ENCODE data around the gene RERG.

Gene RERG

DNA sequence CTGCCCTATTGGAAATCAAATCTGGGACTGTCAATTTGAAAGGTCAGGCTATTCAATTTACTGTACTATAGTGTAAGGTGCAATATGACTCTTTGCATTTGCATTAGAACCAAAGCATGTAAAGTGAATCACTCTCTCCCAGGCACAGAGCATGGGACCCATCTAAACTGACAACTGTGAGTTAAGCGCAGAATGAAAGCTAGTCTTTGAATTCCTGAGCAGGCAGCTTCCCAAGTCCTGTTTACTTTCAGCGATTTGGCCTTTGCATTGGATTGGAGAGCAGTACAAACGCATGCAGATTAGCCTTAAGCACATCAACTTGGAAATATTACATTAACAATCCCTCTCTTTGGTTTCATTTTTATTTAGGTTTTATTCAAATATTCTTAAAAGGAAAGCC is 74.6 kb downstream of the RERG start:
- Histone ChIP-seq H3K27me3 (no peaks in the 10 kb centered on the region), H3K9me3 (no peaks in the 10 kb centered on the region), H3K4me1 (peaks cover 9% of the 10 kb centered on the region), H3K4me3 (ENCODE audit: low read depth, low read length) (no peak overlapping the region), H3K36me3 (0 out of 2 replicates have a peak, but pooled peaks cover 3% of the 10 kb centered on the region)
- TF ChIP-seq, protein P1, sequence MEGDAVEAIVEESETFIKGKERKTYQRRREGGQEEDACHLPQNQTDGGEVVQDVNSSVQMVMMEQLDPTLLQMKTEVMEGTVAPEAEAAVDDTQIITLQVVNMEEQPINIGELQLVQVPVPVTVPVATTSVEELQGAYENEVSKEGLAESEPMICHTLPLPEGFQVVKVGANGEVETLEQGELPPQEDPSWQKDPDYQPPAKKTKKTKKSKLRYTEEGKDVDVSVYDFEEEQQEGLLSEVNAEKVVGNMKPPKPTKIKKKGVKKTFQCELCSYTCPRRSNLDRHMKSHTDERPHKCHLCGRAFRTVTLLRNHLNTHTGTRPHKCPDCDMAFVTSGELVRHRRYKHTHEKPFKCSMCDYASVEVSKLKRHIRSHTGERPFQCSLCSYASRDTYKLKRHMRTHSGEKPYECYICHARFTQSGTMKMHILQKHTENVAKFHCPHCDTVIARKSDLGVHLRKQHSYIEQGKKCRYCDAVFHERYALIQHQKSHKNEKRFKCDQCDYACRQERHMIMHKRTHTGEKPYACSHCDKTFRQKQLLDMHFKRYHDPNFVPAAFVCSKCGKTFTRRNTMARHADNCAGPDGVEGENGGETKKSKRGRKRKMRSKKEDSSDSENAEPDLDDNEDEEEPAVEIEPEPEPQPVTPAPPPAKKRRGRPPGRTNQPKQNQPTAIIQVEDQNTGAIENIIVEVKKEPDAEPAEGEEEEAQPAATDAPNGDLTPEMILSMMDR (IDR thresholded peaks at IDR 0.05; ENCODE audit: low read depth, low read length) = no peak
- DNase-seq = no peak

- 0 out of 2 replicates have a peak, but pooled peaks cover 3% of the 10 kb centered on the region for H3K36me3 ChIP-seq
- no peak overlapping the region for H3K4me3 ChIP-seq (ENCODE audit: low read depth, low read length)
- no peaks in the 10 kb centered on the region for H3K9me3 ChIP-seq
- DNase-seq = no peak
- H3K27me3 ChIP-seq = no peaks in the 10 kb centered on the region
- TF ChIP-seq, protein P1 (IDR thresholded peaks at IDR 0.05; ENCODE audit: low read depth, low read length) = no peak
- peaks cover 6% of the 10 kb centered on the region for H3K4me1 ChIP-seq
Observed at GRCh38 chr12:15143467-15143866, 77.8 kb downstream of the RERG start.

DNA sequence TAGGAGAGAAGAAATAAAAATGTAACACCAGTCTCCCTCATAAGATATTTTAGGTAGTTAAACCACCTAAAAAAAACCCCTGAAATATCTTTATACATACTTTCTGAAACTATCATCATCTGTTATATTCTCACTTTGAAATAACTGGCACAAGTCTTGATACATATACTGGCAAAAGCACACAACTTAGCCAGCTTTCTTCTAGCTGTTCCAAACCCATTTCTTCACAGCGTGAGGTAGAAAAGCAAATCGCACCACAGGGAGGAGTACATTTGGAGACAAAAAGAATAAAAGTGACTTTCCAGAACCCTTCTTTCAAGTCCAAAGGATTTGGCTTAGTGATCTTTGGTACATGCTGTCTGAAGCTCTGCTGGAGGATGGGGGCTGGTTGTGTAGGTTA is 78.5 kb downstream of the RERG start:
- DNase-seq = no peak
- TF ChIP-seq, protein P1 (IDR thresholded peaks at IDR 0.05; ENCODE audit: low read depth, low read length) = no peak
- peaks cover under 1% of the 10 kb centered on the region for H3K4me1 ChIP-seq
- no peak overlapping the region for H3K4me3 ChIP-seq (ENCODE audit: low read depth, low read length)
- no peaks in the 10 kb centered on the region for H3K9me3 ChIP-seq
- H3K36me3 ChIP-seq = 0 out of 2 replicates have a peak, but pooled peaks cover 3% of the 10 kb centered on the region
- H3K27me3 ChIP-seq = no peaks in the 10 kb centered on the region

DNA sequence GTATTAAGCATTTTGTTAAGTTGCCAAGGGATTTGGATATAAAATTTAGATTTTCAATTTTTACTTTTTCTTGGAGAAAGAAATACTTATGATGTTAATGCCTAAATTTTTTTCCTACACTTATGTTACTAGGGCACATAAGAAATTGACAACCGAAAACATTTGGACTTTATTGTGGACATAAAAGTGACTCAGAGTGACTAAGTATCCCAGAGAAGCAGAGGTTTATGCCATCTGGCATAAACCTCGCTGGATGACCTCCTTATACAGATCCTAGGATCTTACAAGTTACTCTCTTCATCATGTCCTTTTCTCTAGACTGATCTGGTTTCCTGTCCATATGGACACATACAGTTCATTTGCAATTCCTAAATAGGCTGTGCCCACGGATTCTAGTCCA is 89.8 kb downstream of the RERG start:
- Histone ChIP-seq H3K4me3 (ENCODE audit: low read depth, low read length) (no peak overlapping the region), H3K36me3 (no peaks in the 10 kb centered on the region), H3K9me3 (no peaks in the 10 kb centered on the region), H3K4me1 (no peaks in the 10 kb centered on the region), H3K27me3 (no peaks in the 10 kb centered on the region)
- DNase-seq = no peak
- TF ChIP-seq, protein P1 (IDR thresholded peaks at IDR 0.05; ENCODE audit: low read depth, low read length) = no peak

GRCh38 chr12:15130541-15130940 is 90.7 kb downstream of the RERG start:
- Histone ChIP-seq H3K4me3 (ENCODE audit: low read depth, low read length) (no peak overlapping the region), H3K9me3 (no peaks in the 10 kb centered on the region), H3K27me3 (no peaks in the 10 kb centered on the region), H3K4me1 (no peaks in the 10 kb centered on the region), H3K36me3 (no peaks in the 10 kb centered on the region)
- TF ChIP-seq, protein P1 (IDR thresholded peaks at IDR 0.05; ENCODE audit: low read depth, low read length) = no peak
- no peak for DNase-seq

DNA sequence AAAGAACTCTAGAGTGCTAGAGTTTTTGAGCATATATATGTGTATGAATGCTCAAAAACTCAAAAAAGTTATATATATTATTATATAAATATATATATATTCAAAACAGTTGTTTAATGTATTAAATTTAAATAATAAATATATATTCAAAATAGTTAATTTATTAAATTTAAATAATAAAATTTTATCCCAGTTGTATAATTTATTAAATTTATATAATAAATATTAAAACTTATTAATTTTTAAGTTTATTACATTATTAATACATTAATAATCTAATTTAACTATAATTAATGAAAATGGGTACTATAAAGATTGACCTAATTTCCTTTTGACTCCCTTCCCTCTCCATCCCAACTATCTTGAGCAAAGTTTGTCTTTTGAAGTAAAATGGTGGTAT is 97.8 kb downstream of the RERG start:
- no peak for DNase-seq

More for the DNA sequence above, 97.8 kb downstream of the RERG start:
- TF ChIP-seq, protein P1 (IDR thresholded peaks at IDR 0.05; ENCODE audit: low read depth, low read length) = no peak
- Histone ChIP-seq H3K9me3 (no peaks in the 10 kb centered on the region), H3K27me3 (no peaks in the 10 kb centered on the region; the same call in 1 of the 2 replicates), H3K4me3 (ENCODE audit: low read depth, low read length) (no peak overlapping the region), H3K4me1 (no peaks in the 10 kb centered on the region; the same call in 1 of the 2 replicates), H3K36me3 (no peaks in the 10 kb centered on the region)

Measured in BE2C (cell line).